K562 (cell line): ENCODE measurements around the gene GPR3. TPM values are rescaled to one million over a fixed set of nuclear protein-coding genes. Genes with fewer than 3 reads are reported as not detected.
A peak's percentile ranks its signal among the peaks of the same experiment; 100 is the strongest.

Experiments
- ARID1B ChIP-seq: fragments of 450-650 bp; IDR thresholded peaks from 2 replicates; pipeline ENCODE4 v1.6.1; 2016; ENCODE audit warnings: antibody characterized with exemption, mild to moderate bottlenecking, inconsistent platforms
- ARID4B ChIP-seq: sonication (generic); formaldehyde crosslinking; IDR thresholded peaks from 2 replicates; pipeline ENCODE4 v1.8.0; 2022; ENCODE audit warnings: mild to moderate bottlenecking, missing genetic modification reagents
- ATF6 ChIP-seq: sonication (generic); formaldehyde crosslinking; IDR thresholded peaks from 2 replicates; pipeline ENCODE4 v1.4.0; 2020; ENCODE audit warnings: mild to moderate bottlenecking, missing genetic modification reagents
- CHD1 ChIP-seq: fragments of 200-600 bp; sonication (generic); IDR thresholded peaks from one replicate; pipeline ENCODE4 v1.6.1; 2012; ENCODE audit warnings: mild to moderate bottlenecking, moderate library complexity, low read length, inconsistent platforms
- CREB3 ChIP-seq: fragments of 450-650 bp; conservative IDR thresholded peaks from 2 replicates; pipeline ENCODE4 v1.6.1; 2016; ENCODE audit warnings: missing genetic modification characterization, low read depth, mild to moderate bottlenecking, missing compliant biosample characterization, moderate library complexity
- ELF4 ChIP-seq: fragments of 450-650 bp; formaldehyde crosslinking; IDR thresholded peaks from 2 replicates; pipeline ENCODE4 v1.4.0; 2022; ENCODE audit warnings: missing genetic modification characterization
- HES1 ChIP-seq: fragments of 450-650 bp; IDR thresholded peaks from 2 replicates; pipeline ENCODE4 v1.6.1; 2016; ENCODE audit warnings: low read depth, mild to moderate bottlenecking, moderate library complexity
- L3MBTL2 ChIP-seq: fragments of 450-650 bp; IDR thresholded peaks from 2 replicates; pipeline ENCODE4 v1.6.1; 2016; ENCODE audit warnings: mild to moderate bottlenecking, moderate library complexity
- RBFOX2 ChIP-seq: fragments of 200-400 bp; formaldehyde crosslinking; IDR thresholded peaks from 2 replicates; pipeline ENCODE4 v1.6.1; 2017; ENCODE audit warnings: low read depth, mild to moderate bottlenecking, low read length, moderate library complexity
- THRB ChIP-seq: fragments of 450-650 bp; formaldehyde crosslinking; conservative IDR thresholded peaks from 2 replicates; pipeline ENCODE4 v1.4.0; 2022; ENCODE audit warnings: mild to moderate bottlenecking, missing genetic modification characterization
- VEZF1 ChIP-seq: fragments of 200-800 bp; sonication (Bioruptor generic); IDR thresholded peaks from 2 replicates; pipeline ENCODE4 v1.6.1; 2017; ENCODE audit warnings: missing genetic modification characterization, missing compliant biosample characterization
- YY1 ChIP-seq, 3 experiments: IDR thresholded peaks; 2 replicates each; pipeline ENCODE4 v1.6.1; 2011; ENCODE audit warnings: low read length in 2 of 3, mild to moderate bottlenecking in 2 of 3, moderate library complexity in 2 of 3, borderline replicate concordance in 1 of 3, control low read depth in 1 of 3, low read depth in 1 of 3; ENCODE audit not compliant: insufficient read depth in 3 of 3, insufficient replicate concordance in 2 of 3, control insufficient read depth in 1 of 3, insufficient read length in 1 of 3; ENCODE audit errors: extremely low read depth in 1 of 3
- ZNF263 ChIP-seq: sonication (generic); formaldehyde crosslinking; IDR thresholded peaks from 2 replicates; pipeline ENCODE4 v1.8.0; 2022; ENCODE audit warnings: mild to moderate bottlenecking, missing genetic modification reagents, borderline replicate concordance
- polyA plus RNA-seq, 8 experiments: library from polyadenylated mRNA; depleted of rRNA in 4 of 8; stranded (reverse) in 5 of 8; unstranded in 3 of 8; fragments of >200 nt; fragmentation: Nextera tagmentation in 2 of 8; fragmentation: Illumina TruSeq in 1 of 8; extraction: Ambion mirVana in 2 of 8; extraction: Trizol in 1 of 8; gene quantifications; 2 replicates each; pipeline versions ENCODE4 v1.2.1 to v1.2.3, GENCODE V29; 2011 to 2014; ENCODE audit warnings: inconsistent platforms in 1 of 8, missing spikeins in 1 of 8
- total RNA-seq, 7 experiments: library from RNA; depleted of rRNA in 6 of 7; stranded (reverse); fragments of >200 nt in 6 of 7; fragmentation: Illumina TruSeq in 2 of 7; extraction: Trizol in 2 of 7; gene quantifications; 2 replicates each; pipeline versions ENCODE4 v1.2.1 to v1.2.3, GENCODE V29; 2011 to 2021; ENCODE audit warnings: low replicate concordance in 1 of 7

Gene GPR3
- total and polyA plus RNA-seq, 9 of the 15 experiments (the other 6 are each of a cell fraction or from before 2014, with no cell fraction given): 0.24 to 11.5 (median 3.7) TPM

- TF ChIP-seq ARID4B (CRISPR knock-in tag) (peak; percentile 85; the same call in 1 of the 2 replicates), YY1 (IDR thresholded peaks at IDR 0.05; ENCODE audit: borderline replicate concordance in 1 of 3, control insufficient read depth in 1 of 3, extremely low read depth in 1 of 3, insufficient read depth in 3 of 3, insufficient read length in 1 of 3, insufficient replicate concordance in 2 of 3, low read depth in 1 of 3, low read length in 2 of 3) (no peak), ATF6 (CRISPR knock-in tag) (peak; percentile 86; the same call in 1 of the 2 replicates), CREB3 (no peak), ZNF263 (peak; percentile 51; the same call in 1 of the 2 replicates), RBFOX2 (peak; percentile 53), ARID1B (peak; percentile 62), THRB (CRISPR knock-in tag) (peak; percentile 78; the same call in 1 of the 2 replicates), L3MBTL2 (peak; percentile 89), VEZF1 (peak; percentile 39), ELF4 (CRISPR knock-in tag) (peak; percentile 75), CHD1 (no peak), HES1 (no peak)
These were observed 49.4 kb upstream of the GPR3 start (continued) for GRCh38 chr1:27342778-27343638.
